ENCODE measurements around the gene ZNF330.
A peak's percentile ranks its signal among the peaks of the same experiment; 100 is the strongest.

ZNF330 gene

GRCh38 chr4:141196227-141196933 lies 24.3 kb upstream of the ZNF330 start:
- Histone ChIP-seq H3K27ac (ENCODE audit: low read length) (no peak overlapping the region), H3K27me3 (replicated peaks; ENCODE audit: insufficient read depth, low read length) (no peaks in the 10 kb centered on the region), H3K4me3 (ENCODE audit: low read length) (no peak overlapping the region), H3K9me2 (replicated peaks; ENCODE audit: insufficient read depth, low read length) (no peaks in the 10 kb centered on the region), H2AFZ (ENCODE audit: low read length) (no peak overlapping the region), H3K9me3 (replicated peaks; ENCODE audit: insufficient read depth, low read length) (no peaks in the 10 kb centered on the region), H3K4me1 (ENCODE audit: low read length) (no peaks in the 10 kb centered on the region), H4K20me1 (ENCODE audit: insufficient read depth, low read length) (no peaks in the 10 kb centered on the region), H3F3A (ENCODE audit: insufficient read depth, low read length) (no peaks in the 10 kb centered on the region), H3K36me3 (replicated peaks; ENCODE audit: insufficient read depth, low read length) (no peaks in the 10 kb centered on the region), H3K4me2 (ENCODE audit: low read depth, low read length) (no peak overlapping the region), H3K9ac (ENCODE audit: low read length) (no peak overlapping the region), H3K79me2 (ENCODE audit: low read length) (no peaks in the 10 kb centered on the region)
- TF ChIP-seq EZH2 (optimal IDR thresholded peaks at IDR 0.05; ENCODE audit: low read depth, low read length) (no peak), EZH2phosphoT487 (IDR thresholded peaks at IDR 0.05; ENCODE audit: low read length) (no peak), CTCF (IDR thresholded peaks at IDR 0.05; ENCODE audit: low read length) (no peak)
- DNase-seq: no peak

DNA sequence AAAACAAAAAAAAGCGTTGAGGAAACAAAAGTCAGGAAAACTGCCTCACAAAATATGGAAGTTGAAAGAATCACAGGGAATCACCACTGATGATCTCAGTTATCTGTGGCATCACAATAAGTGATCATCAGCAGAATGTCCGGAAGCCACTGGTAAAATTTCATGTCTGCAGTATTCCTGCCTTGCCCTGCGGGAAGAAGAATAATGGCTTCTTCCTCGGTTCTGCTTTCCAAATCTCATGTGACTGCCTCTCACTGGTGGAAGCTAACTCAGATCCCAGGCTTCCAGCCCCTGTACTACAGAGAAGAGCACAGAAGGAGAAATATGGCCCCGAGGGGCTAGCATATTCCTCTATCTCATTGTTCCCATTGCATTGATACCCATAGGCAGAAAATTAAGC lies 12.7 kb upstream of the ZNF330 start:
- Histone ChIP-seq H3K4me3 (ENCODE audit: low read length) (no peak overlapping the region), H3K36me3 (replicated peaks; ENCODE audit: insufficient read depth, low read length) (no peaks in the 10 kb centered on the region), H3F3A (ENCODE audit: insufficient read depth, low read length) (no peaks in the 10 kb centered on the region), H3K4me1 (ENCODE audit: low read length) (no peaks in the 10 kb centered on the region), H3K4me2 (ENCODE audit: low read depth, low read length) (peak overlapping the region; percentile 19; the same call in 1 of the 2 replicates), H3K9ac (ENCODE audit: low read length) (no peak overlapping the region), H3K79me2 (ENCODE audit: low read length) (no peaks in the 10 kb centered on the region), H3K27me3 (replicated peaks; ENCODE audit: insufficient read depth, low read length) (no peaks in the 10 kb centered on the region), H3K9me3 (replicated peaks; ENCODE audit: insufficient read depth, low read length) (no peaks in the 10 kb centered on the region), H2AFZ (ENCODE audit: low read length) (no peak overlapping the region), H3K9me2 (replicated peaks; ENCODE audit: insufficient read depth, low read length) (no peaks in the 10 kb centered on the region), H3K27ac (ENCODE audit: low read length) (no peak overlapping the region), H4K20me1 (ENCODE audit: insufficient read depth, low read length) (no peaks in the 10 kb centered on the region)
- DNase-seq: no peak
- no peak for TF ChIP-seq EZH2 (optimal IDR thresholded peaks at IDR 0.05; ENCODE audit: low read depth, low read length)
- no peak for TF ChIP-seq CTCF (IDR thresholded peaks at IDR 0.05; ENCODE audit: low read length)
- TF ChIP-seq EZH2phosphoT487 (IDR thresholded peaks at IDR 0.05; ENCODE audit: low read length): no peak

GRCh38 chr4:141210168-141210567 lies 10.5 kb upstream of the ZNF330 start:
- TF ChIP-seq CTCF (IDR thresholded peaks at IDR 0.05; ENCODE audit: low read length): no peak
- TF ChIP-seq EZH2 (optimal IDR thresholded peaks at IDR 0.05; ENCODE audit: low read depth, low read length): no peak
- TF ChIP-seq EZH2phosphoT487 (IDR thresholded peaks at IDR 0.05; ENCODE audit: low read length): no peak
- Histone ChIP-seq H3K9me3 (replicated peaks; ENCODE audit: insufficient read depth, low read length) (no peaks in the 10 kb centered on the region), H3K9ac (ENCODE audit: low read length) (no peak overlapping the region), H3K27ac (ENCODE audit: low read length) (no peak overlapping the region), H3K79me2 (ENCODE audit: low read length) (no peaks in the 10 kb centered on the region), H3K36me3 (replicated peaks; ENCODE audit: insufficient read depth, low read length) (no peaks in the 10 kb centered on the region), H3K4me1 (ENCODE audit: low read length) (no peaks in the 10 kb centered on the region), H4K20me1 (ENCODE audit: insufficient read depth, low read length) (no peaks in the 10 kb centered on the region), H3F3A (ENCODE audit: insufficient read depth, low read length) (no peaks in the 10 kb centered on the region), H3K9me2 (replicated peaks; ENCODE audit: insufficient read depth, low read length) (no peaks in the 10 kb centered on the region), H3K4me3 (ENCODE audit: low read length) (no peak overlapping the region), H3K27me3 (replicated peaks; ENCODE audit: insufficient read depth, low read length) (no peaks in the 10 kb centered on the region), H2AFZ (ENCODE audit: low read length) (no peak overlapping the region), H3K4me2 (ENCODE audit: low read depth, low read length) (no peak overlapping the region)
- DNase-seq: peak; percentile 8
